ENCODE results near the gene TMEM61.
A peak's percentile ranks its signal among the peaks of the same experiment; 100 is the strongest.
"Not testable (repeated sequence)": the region's sequence is repeated elsewhere in the genome, so short reads cannot be mapped to it uniquely, and the experiment has no call there.

The TMEM61 gene

GRCh38 chr1:54962612-54963395 lies 17.6 kb upstream of the TMEM61 start:
- DNase-seq, result no peak

- not testable (repeated sequence) for DNase-seq
These were observed 16.6 kb upstream of the TMEM61 start for GRCh38 chr1:54963829-54964228.

DNA sequence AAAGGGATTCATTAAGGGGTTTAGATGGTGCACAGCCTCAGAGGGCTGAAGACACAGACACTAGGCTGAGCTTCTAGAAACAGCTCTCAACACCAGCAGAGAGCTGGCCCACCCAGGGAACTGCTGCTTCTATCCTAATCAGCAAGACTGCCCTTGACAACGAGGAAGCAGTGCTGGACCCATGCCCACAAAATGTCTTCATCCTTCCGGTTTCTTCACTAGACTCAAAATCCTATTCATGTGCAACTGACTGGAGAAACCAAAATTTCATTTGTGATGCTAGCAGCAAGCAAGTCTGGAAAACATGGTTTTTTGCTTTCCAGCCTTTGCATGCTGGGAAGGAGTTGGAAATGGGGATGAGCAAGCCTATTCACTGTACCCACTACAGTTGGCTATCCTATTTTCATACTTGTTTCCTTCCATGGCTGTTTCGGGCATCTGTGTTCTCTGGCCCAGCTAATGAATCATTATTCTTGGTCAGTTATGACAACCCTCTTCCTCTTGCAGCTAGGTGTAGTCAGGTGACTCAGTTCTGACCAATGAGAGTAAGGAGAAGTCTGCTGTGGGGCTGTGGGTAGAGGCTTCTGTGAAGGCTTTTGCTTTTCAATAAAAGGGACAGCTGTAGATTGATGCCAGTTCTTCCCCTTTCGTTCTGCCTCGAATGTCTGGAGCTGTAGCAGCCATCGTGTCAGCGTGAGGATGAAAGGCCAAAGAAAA lies 14.6 kb upstream of the TMEM61 start:
- no peak for DNase-seq

- DNase-seq, result no peak
These were observed 13.1 kb upstream of the TMEM61 start for GRCh38 chr1:54967372-54967771.

GRCh38 chr1:54968551-54968950 lies 11.9 kb upstream of the TMEM61 start:
- peak; percentile 30 to 49 for DNase-seq

DNA sequence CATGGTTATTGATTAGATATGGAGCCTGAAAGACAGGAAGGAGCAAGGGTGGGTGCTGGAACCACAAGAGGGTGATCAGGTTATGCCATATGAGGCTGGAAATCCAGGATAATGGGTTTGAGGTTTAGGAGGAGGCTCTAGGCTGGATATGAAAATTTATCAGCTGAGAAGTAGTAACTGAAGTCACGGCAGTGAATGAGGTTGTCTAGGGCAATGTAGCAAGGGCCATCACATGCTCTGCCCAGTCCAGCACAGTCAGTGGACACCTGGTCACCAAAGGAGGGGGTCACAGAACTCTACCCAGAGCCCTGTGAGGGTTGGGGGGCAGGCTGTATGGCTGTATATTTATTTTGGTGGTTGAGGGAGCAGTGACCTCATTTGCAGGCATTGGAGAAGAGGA lies 10.5 kb upstream of the TMEM61 start:
- DNase-seq, result no peak

DNA sequence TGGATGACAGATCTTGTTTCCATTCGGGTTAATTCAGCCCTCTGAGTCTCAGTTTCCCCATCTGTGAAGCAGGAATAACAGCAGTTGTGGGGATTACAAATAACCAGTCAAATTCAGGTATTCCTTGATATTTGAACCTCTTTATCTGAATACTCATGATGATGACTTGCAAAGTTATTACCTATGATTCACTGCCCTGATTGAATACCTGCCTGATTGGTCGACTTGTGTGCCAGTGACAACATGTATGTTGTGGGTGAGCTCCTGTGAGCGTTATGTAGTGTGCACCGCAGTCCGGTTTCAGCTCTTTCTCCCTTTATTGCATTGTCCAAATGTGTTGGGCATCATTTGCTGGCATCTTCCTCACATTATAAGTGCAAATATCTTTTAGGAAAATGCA lies 9.5 kb upstream of the TMEM61 start:
- no peak for DNase-seq

DNA sequence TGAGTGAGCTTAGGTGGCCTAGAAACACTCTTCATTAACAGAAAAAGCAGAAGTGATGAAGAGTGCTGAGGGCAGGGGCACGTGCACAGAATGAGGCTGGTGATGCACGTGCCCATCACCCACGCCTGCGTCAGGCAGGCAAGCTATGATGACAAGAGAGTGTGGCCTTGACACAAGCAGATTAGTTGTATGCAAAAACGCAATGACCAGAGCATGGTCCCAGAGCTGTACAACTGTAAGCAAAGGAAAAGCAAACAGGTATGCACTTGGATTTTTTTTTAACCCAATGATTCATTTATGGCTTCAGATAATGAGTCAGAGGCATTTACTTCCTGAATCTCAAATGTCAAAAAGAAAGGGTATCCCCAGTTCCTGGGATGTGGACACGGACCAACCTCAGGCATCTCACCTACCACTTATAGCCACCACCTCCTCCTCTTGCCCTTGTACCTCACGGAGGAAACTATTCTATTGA lies 9.1 kb upstream of the TMEM61 start:
- no peak for DNase-seq

- DNase-seq, result no peak
These were observed 8.0 kb upstream of the TMEM61 start for GRCh38 chr1:54972436-54972835.

- DNase-seq, result peak; percentile 9 to 57
These were observed 7.1 kb upstream of the TMEM61 start for GRCh38 chr1:54973205-54973921.

DNA sequence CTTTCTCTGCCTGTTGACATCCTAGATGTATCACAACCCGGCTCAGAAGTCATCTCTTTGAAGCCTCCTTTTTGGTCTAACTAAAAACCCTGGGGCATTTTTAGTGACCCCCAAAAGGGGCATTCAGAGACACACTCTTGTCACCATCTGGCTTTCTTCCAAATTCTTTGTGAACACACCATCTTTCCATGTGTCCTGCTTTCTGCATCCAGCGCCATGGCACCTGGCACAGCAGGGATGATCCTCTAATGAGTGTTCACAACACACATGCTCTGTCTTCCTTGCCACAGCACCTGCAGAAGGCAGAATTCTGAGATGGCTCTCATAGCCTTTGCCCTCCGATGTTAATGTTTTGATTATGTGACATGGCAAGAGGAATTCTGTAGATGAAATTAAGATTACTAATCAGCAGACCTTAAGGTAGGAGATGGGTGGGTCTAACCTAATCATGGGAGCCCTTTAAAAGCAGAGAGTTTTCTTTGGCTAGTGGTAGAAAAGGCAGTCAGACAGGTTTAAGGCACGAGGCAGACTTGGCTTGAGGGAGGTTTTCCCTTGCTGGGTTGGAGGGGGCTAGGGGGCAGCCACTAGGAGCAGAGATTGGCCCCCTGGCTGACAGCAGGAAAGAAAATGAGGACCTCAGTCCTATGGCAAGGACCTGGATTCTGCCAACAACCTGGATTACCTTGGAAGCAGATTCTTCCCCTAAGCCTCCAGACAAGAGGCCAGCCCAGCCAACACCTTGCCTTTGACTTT lies 4.9 kb upstream of the TMEM61 start:
- peak; percentile 67 to 86 for DNase-seq

DNA sequence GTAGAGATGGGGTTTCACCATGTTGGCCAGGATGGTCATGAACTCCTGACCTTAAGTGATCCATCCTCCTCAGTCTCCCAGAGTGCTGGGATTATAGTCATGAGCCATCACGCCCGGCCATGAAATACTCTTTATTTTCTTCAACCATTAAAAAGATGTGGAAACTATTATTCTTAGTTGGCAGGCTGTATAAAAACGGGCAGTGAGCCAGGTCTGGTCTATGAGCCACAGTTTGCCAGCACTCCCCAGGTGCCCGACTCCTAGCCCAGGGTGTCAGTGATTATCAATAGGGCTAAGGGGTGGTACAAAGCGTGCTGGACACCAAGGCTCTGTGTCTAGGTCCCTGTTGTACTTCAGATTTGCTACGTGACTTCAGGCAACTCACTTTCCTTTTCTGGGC lies 3.7 kb upstream of the TMEM61 start:
- DNase-seq, result peak; percentile 52 to 82

DNA sequence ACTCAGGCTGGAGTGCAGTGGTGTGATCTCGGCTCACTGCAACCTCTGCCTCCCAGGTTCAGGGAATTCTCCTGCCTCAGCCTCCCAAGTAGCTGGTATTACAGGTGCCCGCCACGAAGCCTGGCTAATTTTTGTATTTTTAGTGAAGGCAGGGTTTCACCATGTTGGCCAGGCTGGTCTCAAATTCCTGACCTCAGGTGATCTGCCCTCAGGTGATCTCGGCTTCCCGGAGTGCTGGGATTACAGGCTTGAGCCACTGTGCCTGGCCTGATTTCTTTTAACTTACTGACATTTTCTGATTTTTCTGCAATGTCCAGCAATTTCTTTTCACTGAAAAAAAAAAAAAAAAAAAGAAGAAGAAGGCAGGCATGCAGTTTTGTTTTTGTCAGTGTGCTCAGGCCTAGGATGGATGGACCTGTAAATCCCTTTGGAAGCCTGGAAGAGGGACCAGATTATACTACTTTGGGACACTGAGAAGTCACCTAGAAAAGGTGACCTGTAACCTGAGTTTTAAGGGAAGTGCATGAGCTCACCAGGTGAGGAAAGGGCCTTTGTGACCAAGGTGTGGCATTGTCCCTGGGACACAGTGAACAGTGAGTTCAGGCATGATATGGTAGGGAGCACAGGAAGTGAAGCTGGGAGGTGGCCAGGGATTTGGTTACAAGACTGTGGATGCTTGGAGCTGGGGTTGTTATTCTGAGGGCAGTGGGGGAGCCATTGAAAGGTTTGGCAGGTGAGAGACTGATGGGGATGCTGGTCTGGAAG lies 2.7 kb upstream of the TMEM61 start:
- peak; percentile 41 to 72 for DNase-seq

GRCh38 chr1:54978528-54979326 lies 1.7 kb upstream of the TMEM61 start:
- DNase-seq, result peak in 1 of 2 experiments; percentile 22

GRCh38 chr1:54979327-54979891 lies 1.0 kb upstream of the TMEM61 start:
- DNase-seq, result no peak

DNA sequence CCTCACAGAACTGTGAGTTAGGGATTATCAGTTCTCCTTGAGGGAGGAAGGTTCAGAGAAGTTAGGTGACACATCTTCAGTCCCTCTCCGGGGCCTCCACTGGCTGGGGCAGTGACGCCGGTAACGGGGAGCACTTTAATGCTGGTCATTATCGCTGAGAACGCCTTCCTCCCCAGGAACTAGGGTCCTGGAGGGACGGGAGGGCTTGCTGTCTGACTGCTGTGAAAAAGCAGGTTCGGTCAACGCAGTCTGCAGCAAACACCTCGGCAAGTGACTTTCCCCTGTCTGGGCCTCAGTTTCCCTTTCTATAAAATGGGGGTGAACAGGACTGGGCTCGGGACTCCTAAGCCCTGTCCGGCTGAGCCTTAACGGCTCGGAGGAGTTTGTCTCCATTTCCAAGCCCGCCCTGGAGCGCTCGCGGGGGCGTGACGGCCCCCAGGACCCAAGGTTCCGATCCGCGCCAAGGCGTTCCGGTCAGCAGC lies 341 bp upstream of the TMEM61 start:
- no peak for DNase-seq

GRCh38 chr1:54981466-54981865 lies 1.0 kb downstream of the TMEM61 start:
- DNase-seq, result no peak

GRCh38 chr1:54982739-54983138 lies 2.3 kb downstream of the TMEM61 start:
- peak; percentile 89 to 94 for DNase-seq

DNA sequence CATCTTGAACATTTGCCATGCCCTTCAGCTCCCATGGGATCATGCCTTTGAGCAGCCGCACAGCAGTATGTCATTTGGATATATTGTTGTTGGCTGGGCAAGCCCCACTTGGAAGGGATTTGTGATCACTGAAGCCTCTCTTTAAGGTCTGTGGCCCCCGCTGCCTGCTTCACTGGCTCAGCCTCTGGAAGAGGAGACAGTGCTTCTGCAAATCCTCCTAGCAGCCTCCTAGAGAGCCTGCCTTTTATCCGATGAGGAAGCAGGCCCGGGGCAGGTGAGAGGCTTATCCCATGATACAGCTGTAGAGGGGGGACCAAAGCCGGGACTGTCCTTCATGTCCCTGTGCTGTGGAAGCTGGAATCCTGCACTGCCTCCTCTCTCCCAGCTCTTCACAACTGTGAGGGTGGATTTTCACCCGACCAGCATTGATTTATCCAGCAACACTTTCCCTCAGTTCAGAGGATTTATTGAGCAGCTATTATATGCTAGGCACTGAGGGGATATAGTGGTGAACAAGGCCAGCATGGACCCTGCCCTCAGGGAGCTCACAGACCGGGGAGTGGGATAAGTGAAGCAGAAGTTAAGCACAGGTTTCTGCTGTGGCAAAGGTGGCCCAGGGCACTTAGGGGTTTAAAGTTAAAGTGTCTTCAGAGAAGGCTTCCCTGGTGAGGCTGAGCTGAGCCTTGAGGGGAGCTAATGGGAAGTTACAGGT lies 3.9 kb downstream of the TMEM61 start:
- no peak for DNase-seq

GRCh38 chr1:54985556-54985955 lies 5.1 kb downstream of the TMEM61 start:
- DNase-seq, result no peak

All from NCI-H2081 (cell line).